ENCODE measurements around the gene CLMN. TPM values are rescaled to one million over a fixed set of nuclear protein-coding genes. Genes with fewer than 3 reads are reported as not detected.

The CLMN gene
- total RNA-seq, 1 experiment from 2014 or later, result 8.6 TPM

DNA sequence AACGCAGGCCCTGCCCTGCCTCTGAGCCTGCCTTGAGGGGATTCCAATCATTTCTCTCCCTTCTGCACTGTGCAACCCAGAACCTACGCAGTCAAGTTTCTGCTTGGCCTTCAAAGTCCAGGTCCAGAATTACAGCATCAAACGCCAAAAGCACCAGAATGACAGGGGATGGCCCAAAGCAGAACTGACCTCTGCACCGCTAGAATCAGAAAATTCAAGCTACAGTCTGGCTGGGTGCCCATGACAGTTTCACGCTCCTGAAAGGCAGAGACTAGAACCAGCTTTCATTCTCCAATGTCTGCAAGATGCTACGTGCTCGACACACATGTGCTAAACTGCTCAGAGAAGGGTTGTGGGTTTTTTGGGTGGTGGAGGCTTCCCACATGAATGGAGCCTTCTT is 4.1 kb downstream of the CLMN start:
- Histone ChIP-seq H3K4me1 (ENCODE audit: insufficient read depth, low read length, poor library complexity, severe bottlenecking) (peaks cover 14% of the 10 kb centered on the region), H3K27ac (ENCODE audit: low read depth, low read length, poor library complexity, severe bottlenecking) (no peak overlapping the region), H3K27me3 (replicated peaks; ENCODE audit: insufficient read depth, low read depth, low read length, poor library complexity) (no peaks in the 10 kb centered on the region), H3K36me3 (ENCODE audit: insufficient read depth, low read length, poor library complexity, severe bottlenecking) (no peaks in the 10 kb centered on the region), H3K4me3 (ENCODE audit: low read depth, low read length, poor library complexity, severe bottlenecking) (no peak overlapping the region), H3K9me3 (ENCODE audit: low read depth, low read length, poor library complexity, severe bottlenecking) (no peaks in the 10 kb centered on the region)
- POLR2A ChIA-PET (ENCODE audit: low non-redundant PET), result no interaction called here
- intact Hi-C loops (cut with micrococcal nuclease; ENCODE audit: unreplicated experiment), result no loop called here
- DNase-seq (ENCODE audit: low spot score), result no peak
- no TSS peak for BruUV-seq (replicated peaks)
- CTCF ChIA-PET, result no interaction called here
- TF ChIP-seq, protein P1, sequence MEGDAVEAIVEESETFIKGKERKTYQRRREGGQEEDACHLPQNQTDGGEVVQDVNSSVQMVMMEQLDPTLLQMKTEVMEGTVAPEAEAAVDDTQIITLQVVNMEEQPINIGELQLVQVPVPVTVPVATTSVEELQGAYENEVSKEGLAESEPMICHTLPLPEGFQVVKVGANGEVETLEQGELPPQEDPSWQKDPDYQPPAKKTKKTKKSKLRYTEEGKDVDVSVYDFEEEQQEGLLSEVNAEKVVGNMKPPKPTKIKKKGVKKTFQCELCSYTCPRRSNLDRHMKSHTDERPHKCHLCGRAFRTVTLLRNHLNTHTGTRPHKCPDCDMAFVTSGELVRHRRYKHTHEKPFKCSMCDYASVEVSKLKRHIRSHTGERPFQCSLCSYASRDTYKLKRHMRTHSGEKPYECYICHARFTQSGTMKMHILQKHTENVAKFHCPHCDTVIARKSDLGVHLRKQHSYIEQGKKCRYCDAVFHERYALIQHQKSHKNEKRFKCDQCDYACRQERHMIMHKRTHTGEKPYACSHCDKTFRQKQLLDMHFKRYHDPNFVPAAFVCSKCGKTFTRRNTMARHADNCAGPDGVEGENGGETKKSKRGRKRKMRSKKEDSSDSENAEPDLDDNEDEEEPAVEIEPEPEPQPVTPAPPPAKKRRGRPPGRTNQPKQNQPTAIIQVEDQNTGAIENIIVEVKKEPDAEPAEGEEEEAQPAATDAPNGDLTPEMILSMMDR (conservative IDR thresholded peaks at IDR 0.05; ENCODE audit: low read depth, low read length), result no peak
- no peak for TF ChIP-seq EZH2 (IDR thresholded peaks at IDR 0.05; ENCODE audit: borderline replicate concordance, low read depth, low read length, poor library complexity, severe bottlenecking)

DNA sequence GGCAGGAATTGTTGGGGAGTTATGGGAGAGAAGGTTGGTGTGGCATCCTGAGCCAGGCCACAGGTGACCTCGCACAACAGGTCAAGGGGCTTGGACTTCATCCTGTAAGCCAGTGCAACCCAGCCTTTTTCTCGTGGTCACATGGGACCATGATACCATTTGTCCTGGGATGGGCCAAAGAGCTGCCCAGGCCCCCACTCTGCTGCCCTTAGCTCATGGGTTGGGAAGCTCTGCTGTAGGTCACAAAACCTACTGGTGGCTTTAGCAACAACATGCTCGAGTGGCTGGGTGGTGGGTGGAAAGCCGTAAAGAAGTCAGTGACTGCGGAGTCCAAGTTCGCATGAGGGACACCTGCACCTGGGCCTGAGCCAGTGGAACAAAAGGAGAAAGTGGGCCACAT is 4.6 kb downstream of the CLMN start:
- ChIA-PET CTCF (no interaction called here), POLR2A (ENCODE audit: low non-redundant PET) (no interaction called here)
- peaks cover 12% of the 10 kb centered on the region for H3K4me1 ChIP-seq (ENCODE audit: insufficient read depth, low read length, poor library complexity, severe bottlenecking)
- no peak for DNase-seq (ENCODE audit: low spot score)
- no peak overlapping the region for H3K4me3 ChIP-seq (ENCODE audit: low read depth, low read length, poor library complexity, severe bottlenecking)
- no TSS peak for BruUV-seq (replicated peaks)
- no peaks in the 10 kb centered on the region for H3K36me3 ChIP-seq (ENCODE audit: insufficient read depth, low read length, poor library complexity, severe bottlenecking)
- intact Hi-C loops (cut with micrococcal nuclease; ENCODE audit: unreplicated experiment), result no loop called here
- no peaks in the 10 kb centered on the region for H3K9me3 ChIP-seq (ENCODE audit: low read depth, low read length, poor library complexity, severe bottlenecking)
- TF ChIP-seq EZH2 (IDR thresholded peaks at IDR 0.05; ENCODE audit: borderline replicate concordance, low read depth, low read length, poor library complexity, severe bottlenecking), result no peak
- TF ChIP-seq, protein P1 (conservative IDR thresholded peaks at IDR 0.05; ENCODE audit: low read depth, low read length), result no peak
- H3K27ac ChIP-seq (ENCODE audit: low read depth, low read length, poor library complexity, severe bottlenecking), result no peak overlapping the region
- no peaks in the 10 kb centered on the region for H3K27me3 ChIP-seq (replicated peaks; ENCODE audit: insufficient read depth, low read depth, low read length, poor library complexity)

DNA sequence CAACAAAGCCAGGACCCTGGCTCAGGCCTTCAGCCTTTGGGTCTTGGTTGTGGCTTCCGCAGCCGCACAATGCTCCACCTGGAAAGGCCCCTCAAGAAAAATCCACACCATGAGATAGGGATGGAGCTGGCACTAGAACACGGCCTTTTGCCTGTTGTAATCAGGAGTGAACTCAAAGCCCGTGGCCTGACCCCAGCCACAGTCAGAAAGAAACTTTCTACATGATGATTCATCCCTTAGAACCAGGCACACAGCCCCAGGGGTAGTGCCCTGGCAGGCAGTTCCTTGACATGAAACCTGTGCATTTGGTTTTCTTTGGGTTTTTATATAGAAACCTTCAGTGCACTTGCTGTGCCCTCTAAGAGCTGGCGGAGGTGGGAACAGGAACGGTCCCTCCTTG is 5.1 kb downstream of the CLMN start:
- ChIA-PET CTCF (no interaction called here), POLR2A (ENCODE audit: low non-redundant PET) (no interaction called here)
- no TSS peak for BruUV-seq (replicated peaks)
- TF ChIP-seq EZH2 (IDR thresholded peaks at IDR 0.05; ENCODE audit: borderline replicate concordance, low read depth, low read length, poor library complexity, severe bottlenecking), result no peak
- TF ChIP-seq, protein P1 (conservative IDR thresholded peaks at IDR 0.05; ENCODE audit: low read depth, low read length), result no peak
- Histone ChIP-seq H3K9me3 (ENCODE audit: low read depth, low read length, poor library complexity, severe bottlenecking) (no peaks in the 10 kb centered on the region), H3K4me1 (ENCODE audit: insufficient read depth, low read length, poor library complexity, severe bottlenecking) (peaks cover 11% of the 10 kb centered on the region), H3K27me3 (replicated peaks; ENCODE audit: insufficient read depth, low read depth, low read length, poor library complexity) (no peaks in the 10 kb centered on the region), H3K36me3 (ENCODE audit: insufficient read depth, low read length, poor library complexity, severe bottlenecking) (no peaks in the 10 kb centered on the region), H3K27ac (ENCODE audit: low read depth, low read length, poor library complexity, severe bottlenecking) (no peak overlapping the region), H3K4me3 (ENCODE audit: low read depth, low read length, poor library complexity, severe bottlenecking) (no peak overlapping the region)
- no peak for DNase-seq (ENCODE audit: low spot score)
- intact Hi-C loops (cut with micrococcal nuclease; ENCODE audit: unreplicated experiment), result no loop called here
